ENCODE results near the gene ZBTB7C. TPM values are rescaled to one million over a fixed set of nuclear protein-coding genes. Genes with fewer than 3 reads are reported as not detected.
A peak's percentile ranks its signal among the peaks of the same experiment; 100 is the strongest.

ZBTB7C gene
- total and polyA plus RNA-seq, 9 of the 15 experiments (the other 6 are each of a cell fraction or from before 2014, with no cell fraction given): not detected

- ATAC-seq: no peak
- Histone ChIP-seq H3K9me1 (ENCODE audit: control insufficient read depth, insufficient read depth, low read length) (no peaks in the 10 kb centered on the region), H2AFZ (ENCODE audit: low read depth, low read length) (no peak overlapping the region), H3K27ac (ENCODE audit: extremely low read depth, low read depth, low read length) (no peak overlapping the region), H3K4me1 (replicated peaks in 1 of 2; ENCODE audit: control insufficient read depth in 2 of 2, insufficient read depth in 2 of 2, low read length in 2 of 2) (peaks cover 2 to 14% of the 10 kb centered on the region in 2 experiments), H3K27me3 (ENCODE audit: control insufficient read depth in 2 of 2, insufficient read depth in 2 of 2, low read length in 2 of 2) (no peaks in the 10 kb centered on the region), H3K9ac (ENCODE audit: insufficient read depth in 1 of 2, low read depth in 2 of 2, low read length in 2 of 2) (no peak overlapping the region), H4K20me1 (replicated peaks; ENCODE audit: control insufficient read depth, insufficient read depth, low read length) (no peaks in the 10 kb centered on the region), H3K36me3 (ENCODE audit: control insufficient read depth, insufficient read depth, low read length) (no peaks in the 10 kb centered on the region), H3K4me2 (ENCODE audit: insufficient read depth, low read length) (no peak overlapping the region), H3K4me3 (no peak overlapping the region), H3K79me2 (ENCODE audit: control insufficient read depth, insufficient read depth, low read length) (no peaks in the 10 kb centered on the region), H3K9me3 (replicated peaks; ENCODE audit: control insufficient read depth, insufficient read depth, low read depth, low read length) (no peaks in the 10 kb centered on the region)
- DNase-seq (ENCODE audit: extremely low read depth in 1 of 4, low spot score in 3 of 4): no peak
- POLR2A ChIA-PET: no interaction called here
- WGBS (ENCODE audit: insufficient coverage, low coverage, missing lambda C conversion rate): 14% methylated on average over 2 of the region's 2 CpGs
- no peak for FAIRE-seq
- CTCF ChIA-PET (ENCODE audit: low intra/inter-chr PET ratio): no interaction called here
- intact Hi-C loops (cut with micrococcal nuclease): no loop called here
- in situ Hi-C loops (cut with MboI): no loop called here
- BruUV-seq (replicated peaks): no TSS peak
- TF ChIP-seq ZBTB40 (IDR thresholded peaks at IDR 0.05) (peak; percentile 89), ZBTB40 (CRISPR knock-in tag; IDR thresholded peaks at IDR 0.05) (peak; percentile 79), SMARCA5 (IDR thresholded peaks at IDR 0.05) (no peak)
Observed at GRCh38 chr18:48004577-48004976, 404.6 kb downstream of the ZBTB7C start.

Measured in K562 (cell line).